H9 (cell line): ENCODE results near the gene MNS1. TPM values are rescaled to one million over a fixed set of nuclear protein-coding genes. Genes with fewer than 3 reads are reported as not detected.

Source experiments
- DNase-seq: peaks from one replicate; pipeline ENCODE4 v3.0.0-alpha.2; 2017
- H2AFZ ChIP-seq: one replicate; pipeline ENCODE4 v1.6.1; 2013; ENCODE audit warnings: mild to moderate bottlenecking, low read length, control low read depth, moderate library complexity
- H2AK5ac ChIP-seq: 2 replicates; pipeline ENCODE4 v1.6.1; 2013; ENCODE audit warnings: low read length, control low read depth, mixed read lengths; ENCODE audit not compliant: insufficient read length
- H2BK120ac ChIP-seq: one replicate; pipeline ENCODE4 v1.6.1; 2013; ENCODE audit warnings: low read depth, mild to moderate bottlenecking, low read length, control low read depth, inconsistent platforms; ENCODE audit not compliant: poor library complexity, severe bottlenecking
- H2BK12ac ChIP-seq: 2 replicates; pipeline ENCODE4 v1.6.1; 2013; ENCODE audit warnings: low read length, control low read depth, mixed read lengths, low read depth; ENCODE audit not compliant: insufficient read length
- H2BK15ac ChIP-seq: 2 replicates; pipeline ENCODE4 v1.6.1; 2013; ENCODE audit warnings: low read depth, low read length, control low read depth
- H2BK20ac ChIP-seq: one replicate; pipeline ENCODE4 v1.6.1; 2013; ENCODE audit warnings: low read depth, mild to moderate bottlenecking, low read length, control low read depth, inconsistent platforms; ENCODE audit not compliant: poor library complexity, severe bottlenecking
- H2BK5ac ChIP-seq: 2 replicates; pipeline ENCODE4 v1.6.1; 2013; ENCODE audit warnings: low read length, control low read depth, mixed read lengths; ENCODE audit not compliant: insufficient read length
- H3K14ac ChIP-seq: 2 replicates; pipeline ENCODE4 v1.6.1; 2013; ENCODE audit warnings: low read length, control low read depth; ENCODE audit not compliant: insufficient read depth
- H3K18ac ChIP-seq: 2 replicates; pipeline ENCODE4 v1.6.1; 2013; ENCODE audit warnings: low read depth, mild to moderate bottlenecking, mixed read lengths, low read length, control low read depth; ENCODE audit not compliant: insufficient read length
- H3K23ac ChIP-seq: 2 replicates; pipeline ENCODE4 v1.6.1; 2013; ENCODE audit warnings: low read length, control low read depth, mixed read lengths, low read depth; ENCODE audit not compliant: insufficient read length
- H3K23me2 ChIP-seq: 2 replicates; pipeline ENCODE4 v1.6.1; 2013; ENCODE audit warnings: low read depth, mild to moderate bottlenecking, mixed read lengths, low read length, control low read depth; ENCODE audit not compliant: insufficient read length, poor library complexity, severe bottlenecking
- H3K27ac ChIP-seq: 2 replicates; pipeline ENCODE4 v1.5.1; 2013; ENCODE audit warnings: low read length, control low read depth, mixed read lengths, low read depth; ENCODE audit not compliant: insufficient read length
- H3K27me3 ChIP-seq: 2 replicates; pipeline ENCODE4 v1.6.1; 2013; ENCODE audit warnings: low read length, control low read depth, inconsistent platforms; ENCODE audit not compliant: insufficient read depth
- H3K4ac ChIP-seq: 2 replicates; pipeline ENCODE4 v1.6.1; 2013; ENCODE audit warnings: low read depth, mild to moderate bottlenecking, control low read depth, inconsistent platforms, low read length, moderate library complexity
- H3K4me1 ChIP-seq: 2 replicates; pipeline ENCODE4 v1.6.1; 2013; ENCODE audit warnings: low read length, control low read depth, inconsistent platforms; ENCODE audit not compliant: insufficient read depth
- H3K4me2 ChIP-seq: 2 replicates; pipeline ENCODE4 v1.6.1; 2013; ENCODE audit warnings: low read length, control low read depth, mixed read lengths; ENCODE audit not compliant: insufficient read length, insufficient read depth
- H3K56ac ChIP-seq: 2 replicates; pipeline ENCODE4 v1.6.1; 2013; ENCODE audit warnings: low read depth, mild to moderate bottlenecking, mixed read lengths, low read length, control low read depth; ENCODE audit not compliant: insufficient read length
- H3K79me1 ChIP-seq: 2 replicates; pipeline ENCODE4 v1.6.1; 2013; ENCODE audit warnings: low read depth, mild to moderate bottlenecking, moderate library complexity, low read length, control low read depth, inconsistent platforms; ENCODE audit not compliant: insufficient read depth, poor library complexity, severe bottlenecking
- H3K79me2 ChIP-seq: 2 replicates; pipeline ENCODE4 v1.6.1; 2013; ENCODE audit warnings: low read length, control low read depth, inconsistent platforms; ENCODE audit not compliant: insufficient read depth
- H3K9ac ChIP-seq: 2 replicates; pipeline ENCODE4 v1.6.1; 2013; ENCODE audit warnings: low read length, control low read depth, mixed read lengths; ENCODE audit not compliant: insufficient read length; ENCODE audit errors: extremely low read depth
- H3K9me3 ChIP-seq: one replicate; pipeline ENCODE4 v1.6.1; 2013; ENCODE audit warnings: low read depth, low read length, inconsistent platforms; ENCODE audit not compliant: control insufficient read depth
- H3T11ph ChIP-seq: one replicate; pipeline ENCODE4 v1.6.1; 2013; ENCODE audit warnings: mild to moderate bottlenecking, low read length, control low read depth, inconsistent platforms
- H4K20me1 ChIP-seq: one replicate; pipeline ENCODE4 v1.6.1; 2013; ENCODE audit not compliant: control insufficient read depth, insufficient read length, insufficient read depth
- H4K5ac ChIP-seq: 2 replicates; pipeline ENCODE4 v1.6.1; 2013; ENCODE audit warnings: low read depth, mild to moderate bottlenecking, mixed read lengths, low read length, control low read depth; ENCODE audit not compliant: insufficient read length
- H4K8ac ChIP-seq: replicated peaks from 2 replicates; pipeline ENCODE4 v1.6.1; 2013; ENCODE audit warnings: low read length, control low read depth, mixed read lengths, low read depth; ENCODE audit not compliant: insufficient read length
- H4K91ac ChIP-seq: 2 replicates; pipeline ENCODE4 v1.6.1; 2013; ENCODE audit warnings: low read depth, mild to moderate bottlenecking, moderate library complexity, mixed read lengths, low read length, control low read depth; ENCODE audit not compliant: insufficient read length
- H3K27ac Mint-ChIP-seq, 3 experiments: 2 replicates in 2 of 3; 3 replicates in 1 of 3; pipeline ENCODE4 v1.8.0; 2020 to 2021; ENCODE audit warnings: mixed read lengths in 3 of 3, mild to moderate bottlenecking in 1 of 3, moderate library complexity in 1 of 3
- H3K27me3 Mint-ChIP-seq: 2 replicates; pipeline ENCODE4 v1.8.0; 2021; ENCODE audit warnings: low read depth, mild to moderate bottlenecking, moderate library complexity, mixed read lengths
- H3K36me3 Mint-ChIP-seq, 3 experiments: 2 replicates in 2 of 3; 3 replicates in 1 of 3; pipeline ENCODE4 v1.8.0; 2020 to 2021; ENCODE audit warnings: low read depth in 3 of 3, mixed read lengths in 3 of 3; ENCODE audit not compliant: insufficient read depth in 1 of 3
- H3K4me1 Mint-ChIP-seq, 2 experiments: 2 replicates each; pipeline ENCODE4 v1.8.0; 2020; ENCODE audit warnings: mixed read lengths in 2 of 2
- H3K4me3 Mint-ChIP-seq, 2 experiments: 2 replicates in 1 of 2; 3 replicates in 1 of 2; pipeline ENCODE4 v1.8.0; 2020 to 2021; ENCODE audit warnings: mild to moderate bottlenecking in 2 of 2, mixed read lengths in 2 of 2, moderate library complexity in 1 of 2
- H3K9me3 Mint-ChIP-seq, 2 experiments: 2 replicates in 1 of 2; 3 replicates in 1 of 2; pipeline ENCODE4 v1.8.0; 2020; ENCODE audit warnings: mild to moderate bottlenecking in 2 of 2, mixed read lengths in 2 of 2, moderate library complexity in 1 of 2
- CTCF ChIP-seq: fragments of 200-600 bp; sonication (generic); conservative IDR thresholded peaks from 3 replicates; pipeline ENCODE4 v1.8.0; 2021; ENCODE audit warnings: antibody characterized with exemption, mild to moderate bottlenecking
- WGBS: extraction: QIAGEN DNeasy Blood & Tissue Kit; methylation state at CpG from one replicate; pipeline ENCODE4 v1.1.7; 2013; ENCODE audit warnings: missing lambda C conversion rate, low lambda C conversion rate, mixed read lengths; ENCODE audit not compliant: insufficient read length; ENCODE audit errors: extremely low coverage; 5-methylcytosine and 5-hydroxymethylcytosine counted together
- total RNA-seq: library from RNA; stranded (reverse); gene quantifications from 2 replicates; pipeline ENCODE4 v1.2.1, GENCODE V29; 2021

The MNS1 gene
- total RNA-seq, 1 experiment from 2014 or later, result 4.2 TPM

GRCh38 chr15:56491110-56491722, 26.3 kb upstream of the MNS1 start:
- H2AFZ ChIP-seq, result no peak overlapping the region

More at GRCh38 chr15:56491110-56491722, 26.3 kb upstream of the MNS1 start:
- Mint-ChIP-seq H3K36me3 (peaks cover 0 to 1% (median 0%) of the 10 kb centered on the region in 3 experiments; a peak in 2 of 7 replicates), H3K9me3 (peaks cover 1 to 2% of the 10 kb centered on the region in 2 experiments; a peak in 2 of 5 replicates), H3K4me3 (no peak overlapping the region), H3K27me3 (no peaks in the 10 kb centered on the region), H3K27ac (no peak overlapping the region), H3K4me1 (no peaks in the 10 kb centered on the region)
- no peaks in the 10 kb centered on the region for H3K79me2 ChIP-seq
- no peak overlapping the region for H3K4me2 ChIP-seq
- no peak overlapping the region for H4K5ac ChIP-seq
- H2BK15ac ChIP-seq, result no peak overlapping the region
- H2AK5ac ChIP-seq, result no peak overlapping the region
- no peaks in the 10 kb centered on the region for H3K27me3 ChIP-seq
- H3K56ac ChIP-seq, result no peak overlapping the region
- H4K20me1 ChIP-seq, result no peaks in the 10 kb centered on the region
- H3K23me2 ChIP-seq, result no peaks in the 10 kb centered on the region
- no peak overlapping the region for H2BK20ac ChIP-seq
- no CpG with 5 or more reads among the region's 5 CpGs for WGBS
- no peak overlapping the region for H3T11ph ChIP-seq
- peak; percentile 65 for DNase-seq
- H3K4me1 ChIP-seq, result no peaks in the 10 kb centered on the region
- H3K9me3 ChIP-seq, result no peaks in the 10 kb centered on the region
- no peak overlapping the region for H3K23ac ChIP-seq
- no peak overlapping the region for H4K8ac ChIP-seq
- no peak overlapping the region for H2BK120ac ChIP-seq
- H2BK5ac ChIP-seq, result no peak overlapping the region
- H3K18ac ChIP-seq, result no peak overlapping the region
- H3K9ac ChIP-seq, result no peak overlapping the region
- H3K27ac ChIP-seq, result no peak overlapping the region
- H2BK12ac ChIP-seq, result no peak overlapping the region
- H3K14ac ChIP-seq, result no peak overlapping the region
- TF ChIP-seq CTCF, result peak; percentile 91
- no peak overlapping the region for H4K91ac ChIP-seq
- H3K4ac ChIP-seq, result no peak overlapping the region
- no peaks in the 10 kb centered on the region for H3K79me1 ChIP-seq
